Activated CD8-positive, alpha-beta T cell treated with anti-CD3 and anti-CD28 coated beads, Interleukin-2, amount 10 ng/mL, durations not matched to agents 7 days and 5 days (primary cell): ENCODE measurements around the gene PLXND1. TPM values are rescaled to one million over a fixed set of nuclear protein-coding genes. Genes with fewer than 3 reads are reported as not detected.

ENCODE experiments used
- ATAC-seq: fragments of 150-1000 bp; cut with Tn5 transposase; one replicate; pipeline ENCODE4 v1.10.0; 2021; ENCODE audit warnings: moderate library complexity
- CTCF ChIA-PET: fragments of 350-600 bp; sonication (Branson Sonifier 250); formaldehyde crosslinking; loops from one replicate; lab custom pipeline; 2021; ENCODE audit warnings: antibody characterized with exemption; lab: Charles Lee
- POLR2A ChIA-PET: fragments of 350-600 bp; sonication (Branson Sonifier 250); formaldehyde crosslinking; loops from one replicate; lab custom pipeline; 2021; ENCODE audit warnings: antibody characterized with exemption; lab: Charles Lee
- DNase-seq: peaks from one replicate; pipeline ENCODE4 v3.0.0-alpha.2; 2020
- H3K27ac Mint-ChIP-seq: one replicate; pipeline ENCODE4 v1.8.0; 2021; ENCODE audit warnings: mild to moderate bottlenecking, mixed read lengths
- H3K27me3 Mint-ChIP-seq: one replicate; pipeline ENCODE4 v1.8.0; 2021; ENCODE audit warnings: low read depth, mixed read lengths
- H3K36me3 Mint-ChIP-seq: one replicate; pipeline ENCODE4 v1.8.0; 2021; ENCODE audit warnings: low read depth, mixed read lengths
- H3K4me1 Mint-ChIP-seq: one replicate; pipeline ENCODE4 v1.8.0; 2021; ENCODE audit warnings: low read depth, mixed read lengths
- H3K4me3 Mint-ChIP-seq: one replicate; pipeline ENCODE4 v1.8.0; 2021; ENCODE audit warnings: mild to moderate bottlenecking, mixed read lengths
- H3K9me3 Mint-ChIP-seq: one replicate; pipeline ENCODE4 v1.8.0; 2022; ENCODE audit warnings: mixed read lengths; ENCODE audit not compliant: insufficient read depth
- total RNA-seq, 2 experiments: library from RNA; stranded (reverse); gene quantifications; one replicate each; pipeline ENCODE4 v1.2.3, GENCODE V29; 2021

Gene PLXND1
- total RNA-seq, 2 experiments from 2014 or later: 3.7 to 4.1 TPM

DNA sequence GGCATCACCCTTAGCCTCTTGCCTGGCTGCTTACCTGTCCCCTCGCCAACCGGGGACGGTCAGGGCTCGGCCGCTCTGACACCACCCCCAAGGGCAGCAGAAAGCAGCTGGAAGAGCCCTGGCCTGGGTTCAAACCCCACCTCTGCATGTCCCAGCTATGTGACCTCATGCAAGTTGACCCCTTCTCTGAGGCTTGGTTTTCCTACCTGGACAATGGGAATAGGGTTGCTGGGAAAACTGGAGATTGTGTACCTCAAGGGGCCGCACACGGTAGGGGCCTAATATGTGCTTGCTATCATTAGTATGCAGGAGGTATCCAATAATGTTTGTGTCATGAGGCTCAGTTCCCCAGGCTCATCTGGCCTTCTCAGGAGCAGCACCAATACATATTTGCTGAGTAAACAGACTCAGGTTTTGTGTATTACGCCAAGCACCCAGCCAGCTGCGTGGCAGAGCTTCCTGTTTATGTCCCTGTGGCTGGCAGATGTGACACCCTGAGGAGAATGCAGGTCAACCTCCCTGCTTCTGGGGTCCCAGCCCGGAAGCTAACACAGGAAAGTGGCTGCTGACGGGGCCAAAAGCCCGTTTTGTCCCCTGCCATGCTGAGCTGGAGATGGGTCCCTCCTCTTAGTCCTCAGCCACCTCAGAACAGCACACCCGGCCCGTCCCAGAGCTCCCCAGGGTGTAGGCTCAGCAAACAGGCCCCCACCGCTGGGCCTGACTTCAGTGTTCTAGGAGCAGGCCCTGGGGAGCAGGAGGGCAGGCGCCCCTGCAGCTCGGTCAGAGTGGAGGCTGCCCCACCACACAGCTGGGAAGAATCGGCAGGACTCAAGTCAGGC, 29.7 kb downstream of the PLXND1 start:
- no peaks in the 10 kb centered on the region for H3K36me3 Mint-ChIP-seq
- ATAC-seq (peak; percentile 70), DNase-seq (peak; percentile 71)
- H3K4me1 Mint-ChIP-seq: peaks cover 25% of the 10 kb centered on the region
- no peaks in the 10 kb centered on the region for H3K9me3 Mint-ChIP-seq
- POLR2A ChIA-PET: interaction anchor here (0.8 to 1.4 kb wide), 4 partner anchors 25 to 260 kb away, joined by 3 to 4 read pairs (median 3); a partner anchor contains a TSS
- H3K27me3 Mint-ChIP-seq: no peaks in the 10 kb centered on the region
- H3K4me3 Mint-ChIP-seq: no peak overlapping the region
- peak overlapping the region; percentile 80 for H3K27ac Mint-ChIP-seq
- CTCF ChIA-PET: interaction anchor here (0.5 to 1.6 kb wide), 5 partner anchors 17 to 193 kb away, joined by 3 to 5 read pairs (median 3); no protein-coding TSS in a partner anchor

DNA sequence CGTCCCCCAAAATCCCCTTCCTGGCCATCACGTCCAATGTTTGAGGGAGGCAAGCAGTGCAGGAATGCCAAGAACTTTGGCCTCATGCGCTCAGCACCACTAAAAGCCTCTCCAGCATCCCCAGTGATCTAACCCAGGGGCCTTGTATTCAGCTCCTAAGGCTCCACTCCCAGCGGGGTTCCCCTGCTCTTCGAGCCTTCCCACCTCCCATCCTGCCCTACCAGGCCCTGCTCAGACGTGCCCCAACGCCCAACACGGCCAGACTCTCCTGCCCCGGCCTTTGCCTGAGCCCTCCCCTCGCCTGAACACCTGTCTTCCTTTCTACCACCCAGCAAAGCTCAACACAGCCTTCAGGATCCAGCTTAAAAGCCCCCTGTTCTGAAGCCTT, 30.5 kb downstream of the PLXND1 start:
- ATAC-seq (no peak), DNase-seq (no peak)
- no peak overlapping the region for H3K4me3 Mint-ChIP-seq
- no peaks in the 10 kb centered on the region for H3K36me3 Mint-ChIP-seq
- H3K4me1 Mint-ChIP-seq: peaks cover 25% of the 10 kb centered on the region
- POLR2A ChIA-PET: interaction anchor here (1.0 kb wide), 1 partner anchor 24 kb away, joined by 3 read pairs; no protein-coding TSS in a partner anchor
- CTCF ChIA-PET: no interaction called here
- no peaks in the 10 kb centered on the region for H3K9me3 Mint-ChIP-seq
- H3K27me3 Mint-ChIP-seq: no peaks in the 10 kb centered on the region
- H3K27ac Mint-ChIP-seq: peak overlapping the region; percentile 20

DNA sequence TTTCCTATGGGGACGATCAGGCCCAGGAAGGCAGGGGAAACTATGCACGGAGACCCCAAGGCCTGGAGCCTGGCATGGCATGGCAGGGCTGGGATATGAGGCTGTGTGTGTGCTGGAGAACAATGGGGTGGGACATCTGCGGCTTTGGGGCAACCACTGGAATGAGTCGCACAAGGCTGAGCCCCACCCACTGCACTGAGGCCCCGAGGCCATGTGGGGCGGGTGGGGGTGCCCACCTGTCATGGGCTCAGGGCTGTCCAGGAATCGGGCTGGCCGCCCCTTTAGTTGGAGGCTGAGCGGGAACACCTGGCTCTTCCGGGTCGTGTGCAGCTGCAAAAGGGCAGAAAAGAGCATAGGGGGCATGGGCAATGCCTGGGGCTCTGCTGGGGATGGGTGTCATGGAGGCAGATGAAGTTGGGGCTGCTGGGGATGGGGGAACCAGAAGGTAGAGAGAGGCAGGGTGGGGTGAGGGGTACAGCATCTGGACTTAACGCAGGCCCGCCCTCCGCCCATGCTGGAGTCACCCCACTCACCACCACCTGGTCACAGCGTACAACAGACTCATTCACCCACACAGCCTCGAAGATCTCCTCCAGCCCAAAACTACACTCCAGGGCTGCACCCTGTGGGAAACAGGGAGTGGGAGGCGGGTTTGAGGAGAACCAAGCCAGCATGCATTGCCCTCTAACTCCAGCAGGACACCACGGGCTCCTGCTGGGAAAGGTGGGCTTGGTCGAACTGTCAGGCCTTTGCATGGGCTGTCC, 31.1 kb downstream of the PLXND1 start:
- Mint-ChIP-seq H3K4me3 (no peak overlapping the region), H3K27me3 (no peaks in the 10 kb centered on the region), H3K36me3 (no peaks in the 10 kb centered on the region), H3K4me1 (peaks cover 25% of the 10 kb centered on the region), H3K27ac (no peak overlapping the region), H3K9me3 (no peaks in the 10 kb centered on the region)
- POLR2A ChIA-PET: no interaction called here
- CTCF ChIA-PET: no interaction called here
- DNase-seq (no peak), ATAC-seq (no peak)

DNA sequence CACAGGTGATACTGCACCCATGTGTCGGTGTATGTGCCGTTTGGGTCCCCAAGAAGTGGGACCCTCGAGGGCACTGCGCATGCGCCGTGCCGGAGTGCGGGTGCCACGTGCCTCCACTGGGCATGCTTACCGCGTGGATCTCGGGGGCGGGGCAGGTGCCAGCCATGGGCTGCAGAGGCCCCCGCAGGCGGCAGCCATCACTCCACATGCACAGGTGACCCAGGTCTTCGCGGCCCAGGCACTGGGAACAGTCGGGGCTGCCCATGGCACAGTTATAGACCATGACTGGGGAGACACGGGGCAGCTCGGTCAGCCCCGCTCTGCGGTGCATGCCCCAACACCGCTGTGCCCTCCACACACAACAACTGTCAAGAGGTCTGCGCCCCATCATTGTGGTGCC, 32.3 kb downstream of the PLXND1 start:
- CTCF ChIA-PET: no interaction called here
- Mint-ChIP-seq H3K4me1 (peaks cover 25% of the 10 kb centered on the region), H3K4me3 (no peak overlapping the region), H3K36me3 (no peaks in the 10 kb centered on the region), H3K9me3 (no peaks in the 10 kb centered on the region), H3K27ac (no peak overlapping the region), H3K27me3 (peaks cover 5% of the 10 kb centered on the region)
- ATAC-seq (no peak), DNase-seq (no peak)
- POLR2A ChIA-PET: no interaction called here

DNA sequence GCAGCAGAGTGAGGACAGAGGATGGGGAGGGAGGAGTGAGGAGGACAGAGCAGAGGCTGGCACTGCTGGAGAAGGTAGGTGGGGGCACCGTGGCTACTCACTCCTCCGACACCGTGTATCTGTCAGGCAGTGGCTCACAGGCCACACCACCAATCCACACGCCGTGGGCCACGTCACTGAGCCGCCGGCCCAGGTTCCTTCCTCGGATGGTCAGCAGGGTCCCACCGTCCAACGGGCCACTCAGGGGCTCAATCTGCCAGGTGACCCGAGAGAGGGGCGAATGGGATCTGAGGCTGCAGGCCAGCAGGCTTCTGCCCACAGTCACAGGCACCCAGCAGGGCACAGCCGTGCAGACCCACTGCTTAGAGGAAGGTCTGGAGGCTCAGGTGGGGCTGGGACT, 33.0 kb downstream of the PLXND1 start:
- POLR2A ChIA-PET: no interaction called here
- DNase-seq (no peak), ATAC-seq (no peak)
- CTCF ChIA-PET: no interaction called here
- Mint-ChIP-seq H3K36me3 (no peaks in the 10 kb centered on the region), H3K4me3 (no peak overlapping the region), H3K27me3 (peaks cover 5% of the 10 kb centered on the region), H3K27ac (no peak overlapping the region), H3K9me3 (no peaks in the 10 kb centered on the region), H3K4me1 (peaks cover 22% of the 10 kb centered on the region)

DNA sequence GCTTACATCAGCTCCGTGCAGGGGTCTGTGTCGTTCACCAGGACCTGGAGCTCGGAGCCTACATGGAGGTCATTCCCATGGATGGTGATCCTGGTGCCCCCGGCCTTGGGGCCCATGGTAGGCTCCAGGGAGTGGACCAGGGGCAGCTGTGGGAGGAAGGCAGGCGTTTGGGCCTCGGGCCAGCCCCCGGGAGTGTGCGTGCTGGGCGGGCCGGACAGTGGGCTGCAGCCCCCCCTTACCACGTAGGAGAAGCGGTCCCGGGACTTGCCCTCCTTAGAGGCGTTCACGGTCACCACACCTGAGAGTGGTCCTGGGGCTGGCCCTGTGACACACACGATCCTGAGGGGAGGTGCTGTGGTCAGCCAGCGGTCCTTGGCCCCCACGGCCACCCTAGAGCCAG, 33.9 kb downstream of the PLXND1 start:
- POLR2A ChIA-PET: no interaction called here
- no peaks in the 10 kb centered on the region for H3K9me3 Mint-ChIP-seq
- no peak overlapping the region for H3K27ac Mint-ChIP-seq
- ATAC-seq (no peak), DNase-seq (no peak)
- CTCF ChIA-PET: interaction anchor here (0.9 kb wide), 1 partner anchor 82 kb away, joined by 3 read pairs; no protein-coding TSS in a partner anchor
- H3K4me3 Mint-ChIP-seq: no peak overlapping the region
- peaks cover 14% of the 10 kb centered on the region for H3K4me1 Mint-ChIP-seq
- H3K36me3 Mint-ChIP-seq: no peaks in the 10 kb centered on the region
- H3K27me3 Mint-ChIP-seq: peaks cover 5% of the 10 kb centered on the region

DNA sequence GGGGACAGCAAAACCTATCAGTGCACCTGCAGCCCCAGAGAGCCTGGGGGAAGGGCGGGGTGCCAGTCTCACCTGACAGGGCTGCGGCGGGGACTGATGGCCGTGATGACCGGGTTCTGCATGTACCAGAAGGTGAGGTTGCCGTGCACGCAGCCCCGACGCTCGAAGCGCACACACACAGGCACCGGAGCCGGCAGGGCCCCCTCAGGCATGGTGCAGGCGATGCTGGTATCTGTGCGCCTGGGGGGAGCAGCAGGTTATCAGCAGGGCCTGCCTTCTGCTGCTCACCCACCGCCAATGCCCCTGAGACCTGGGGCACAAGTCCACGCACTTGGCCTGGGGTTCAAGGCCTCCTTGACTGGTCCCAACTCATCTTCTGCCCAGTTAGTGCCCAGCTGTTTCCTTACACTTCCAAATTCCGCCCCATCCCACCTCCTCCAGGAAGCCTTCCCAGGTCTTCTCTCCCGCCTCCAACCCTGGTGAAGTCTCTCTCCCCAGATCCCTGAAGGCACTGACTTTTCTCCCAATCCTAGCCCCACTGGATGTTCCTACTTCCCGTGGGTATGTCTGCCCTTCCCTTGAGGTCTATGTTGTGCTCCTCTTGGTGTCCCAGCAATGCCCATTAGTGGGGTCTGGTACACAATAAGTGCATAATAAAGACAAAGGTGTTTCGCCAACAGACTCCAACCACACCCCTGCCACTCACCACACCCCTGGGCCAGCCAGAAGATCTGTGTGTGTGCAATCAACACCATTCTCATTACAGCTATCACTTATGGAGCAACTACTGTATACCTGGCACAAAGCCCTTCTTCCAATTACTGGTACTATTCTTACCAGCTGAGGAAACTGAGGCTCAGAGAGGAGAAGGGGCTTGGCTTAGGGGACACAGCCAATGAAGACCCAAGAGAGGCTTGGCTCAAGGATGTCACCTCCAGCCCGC, 34.6 kb downstream of the PLXND1 start:
- Mint-ChIP-seq H3K36me3 (no peaks in the 10 kb centered on the region), H3K4me1 (peaks cover 9% of the 10 kb centered on the region), H3K27me3 (peaks cover 5% of the 10 kb centered on the region), H3K9me3 (no peaks in the 10 kb centered on the region), H3K27ac (no peak overlapping the region), H3K4me3 (no peak overlapping the region)
- DNase-seq (no peak), ATAC-seq (no peak)
- ChIA-PET CTCF (interaction anchor here (0.9 to 1.0 kb wide), 2 partner anchors 13 to 81 kb away, joined by 3 read pairs; no protein-coding TSS in a partner anchor), POLR2A (no interaction called here)

DNA sequence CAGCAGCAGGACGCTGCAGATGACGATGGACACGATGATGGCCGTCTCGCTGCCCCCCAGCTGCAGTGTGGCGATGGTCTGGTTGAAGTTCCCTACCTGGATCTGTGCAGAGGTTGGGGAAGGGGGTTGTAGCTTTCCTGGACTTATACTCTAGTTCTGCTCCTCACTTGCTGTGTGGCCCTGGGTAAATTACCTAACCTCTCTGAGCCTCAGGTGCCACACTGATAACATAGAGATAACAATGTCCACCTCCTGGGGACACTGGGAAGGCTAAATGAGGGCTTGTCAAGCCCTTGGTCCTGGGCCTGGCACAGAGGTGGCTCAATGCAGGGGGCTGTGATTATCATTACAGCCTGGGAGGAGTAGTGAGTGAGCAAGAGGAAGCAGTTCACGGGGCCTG, 36.6 kb downstream of the PLXND1 start:
- no peak for ATAC-seq
- POLR2A ChIA-PET: interaction anchor here (0.6 kb wide), 1 partner anchor 143 kb away, joined by 3 read pairs; no protein-coding TSS in a partner anchor
- CTCF ChIA-PET: no interaction called here
- Mint-ChIP-seq H3K4me1 (no peaks in the 10 kb centered on the region), H3K9me3 (no peaks in the 10 kb centered on the region), H3K4me3 (no peak overlapping the region), H3K36me3 (no peaks in the 10 kb centered on the region), H3K27ac (no peak overlapping the region), H3K27me3 (peaks cover 5% of the 10 kb centered on the region)
- DNase-seq: no peak

DNA sequence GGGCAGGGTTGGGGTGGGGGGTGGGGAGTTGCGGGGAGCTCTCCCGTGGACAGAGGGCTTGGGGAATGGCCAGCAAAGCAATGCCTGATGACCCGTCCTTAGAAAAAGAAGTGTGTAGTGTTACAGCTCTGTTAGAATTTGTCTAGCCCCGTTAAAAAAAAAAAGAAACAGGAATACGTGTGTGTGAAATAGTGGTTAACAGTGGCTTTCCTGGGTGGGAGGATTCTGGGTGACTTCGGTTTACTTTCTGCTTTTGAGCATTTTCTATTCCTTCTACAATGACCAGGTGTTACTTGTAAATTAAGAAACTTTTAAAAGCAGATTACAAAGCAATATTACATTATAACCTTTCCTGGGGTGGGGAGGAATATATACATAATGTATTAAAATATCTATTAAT, 38.5 kb downstream of the PLXND1 start:
- DNase-seq (no peak), ATAC-seq (no peak)
- Mint-ChIP-seq H3K36me3 (no peaks in the 10 kb centered on the region), H3K27ac (no peak overlapping the region), H3K9me3 (no peaks in the 10 kb centered on the region), H3K4me1 (no peaks in the 10 kb centered on the region), H3K27me3 (peaks cover 5% of the 10 kb centered on the region), H3K4me3 (no peak overlapping the region)
- ChIA-PET POLR2A (no interaction called here), CTCF (no interaction called here)

DNA sequence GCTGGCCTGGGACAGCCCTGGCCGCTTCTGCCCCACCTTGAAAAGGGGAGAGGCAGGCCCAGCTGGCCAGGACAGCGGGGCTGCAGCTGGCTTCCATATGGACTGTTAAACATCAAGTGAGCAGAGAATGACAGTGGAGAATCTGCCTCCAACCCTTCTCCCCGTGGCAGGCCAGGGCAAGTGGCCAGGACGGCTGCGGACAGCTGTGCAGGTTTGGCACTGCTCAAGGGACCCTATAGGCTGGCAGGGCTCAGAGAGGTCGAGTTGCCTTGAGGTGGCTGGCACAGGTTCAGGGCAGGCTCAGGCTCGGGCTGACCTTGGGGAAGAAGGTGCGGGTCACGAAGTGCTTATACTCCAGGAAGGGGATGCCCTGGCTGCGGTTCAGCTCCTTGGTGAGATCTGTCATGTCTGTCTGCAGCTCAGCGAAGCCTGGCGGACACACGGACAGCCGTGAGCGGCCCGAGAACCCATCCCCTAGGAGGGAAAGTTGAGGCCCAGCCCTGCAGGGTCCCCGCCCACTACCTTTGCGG, 39.2 kb downstream of the PLXND1 start:
- Mint-ChIP-seq H3K4me1 (no peaks in the 10 kb centered on the region), H3K27me3 (peaks cover 5% of the 10 kb centered on the region), H3K36me3 (no peaks in the 10 kb centered on the region), H3K4me3 (no peak overlapping the region), H3K9me3 (no peaks in the 10 kb centered on the region), H3K27ac (no peak overlapping the region)
- no peak for ATAC-seq
- ChIA-PET CTCF (no interaction called here), POLR2A (no interaction called here)
- no peak for DNase-seq

DNA sequence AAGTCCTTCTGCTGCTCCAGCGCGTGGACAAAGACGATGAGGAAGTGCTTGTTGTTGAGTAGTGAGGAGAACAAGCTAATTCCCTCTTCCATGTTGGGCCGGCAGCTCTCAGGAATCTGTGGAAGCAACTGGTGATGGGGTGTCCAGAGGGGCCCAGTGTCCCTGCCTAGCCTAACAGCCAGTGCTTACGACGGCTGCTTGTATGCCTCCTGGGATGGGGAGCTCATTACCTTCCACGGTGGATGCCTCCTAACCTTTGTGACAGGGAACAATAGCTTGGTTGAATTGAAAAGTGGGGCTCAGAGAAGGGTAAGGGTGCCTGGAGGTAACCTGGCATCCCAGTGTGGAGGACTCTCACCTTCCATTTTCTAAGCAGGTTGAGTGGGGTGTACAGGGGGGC, 40.6 kb downstream of the PLXND1 start:
- peaks cover 5% of the 10 kb centered on the region for H3K27me3 Mint-ChIP-seq
- H3K27ac Mint-ChIP-seq: no peak overlapping the region
- ChIA-PET POLR2A (no interaction called here), CTCF (no interaction called here)
- no peak overlapping the region for H3K4me3 Mint-ChIP-seq
- H3K36me3 Mint-ChIP-seq: no peaks in the 10 kb centered on the region
- DNase-seq (no peak), ATAC-seq (no peak)
- H3K4me1 Mint-ChIP-seq: no peaks in the 10 kb centered on the region
- no peaks in the 10 kb centered on the region for H3K9me3 Mint-ChIP-seq
